Measurements from ENCODE around the gene CFAP46.

GRCh38 chr10:132838346-132838970 lies 103.9 kb downstream of the CFAP46 start:
- TF ChIP-seq CTCF (IDR thresholded peaks at IDR 0.05; ENCODE audit: insufficient read depth, low read depth, low read length) (no peak), EZH2 (IDR thresholded peaks at IDR 0.05; ENCODE audit: insufficient read depth, low read length) (no peak)

All from astrocyte (in vitro differentiated cells and primary cell).